Skeletal muscle satellite cell (primary cell): ENCODE data around the gene TMEM245.
A peak's percentile ranks its signal among the peaks of the same experiment; 100 is the strongest.

Experiments used
- H3K27me3 ChIP-seq: 2 replicates; pipeline ENCODE4 v1.7.0; 2013; ENCODE audit warnings: low read length; ENCODE audit not compliant: control insufficient read depth, insufficient read depth
- H3K36me3 ChIP-seq: 2 replicates; pipeline ENCODE4 v1.7.0; 2013; ENCODE audit warnings: mild to moderate bottlenecking, control low read depth, low read length; ENCODE audit not compliant: insufficient read depth
- H3K4me1 ChIP-seq: 2 replicates; pipeline ENCODE4 v1.7.0; 2013; ENCODE audit warnings: low read length; ENCODE audit not compliant: control insufficient read depth, insufficient read depth
- H3K4me2 ChIP-seq: 2 replicates; pipeline ENCODE4 v1.7.0; 2013; ENCODE audit warnings: mild to moderate bottlenecking, low read length
- H3K4me3 ChIP-seq: 2 replicates; pipeline ENCODE4 v1.7.0; 2013; ENCODE audit warnings: low read length
- H3K9ac ChIP-seq: 2 replicates; pipeline ENCODE4 v1.7.0; 2013; ENCODE audit warnings: mild to moderate bottlenecking, low read depth, low read length, moderate library complexity
- H3K9me3 ChIP-seq: replicated peaks from 2 replicates; pipeline ENCODE4 v1.7.0; 2013; ENCODE audit warnings: mild to moderate bottlenecking, control low read depth, low read length

Gene TMEM245

DNA sequence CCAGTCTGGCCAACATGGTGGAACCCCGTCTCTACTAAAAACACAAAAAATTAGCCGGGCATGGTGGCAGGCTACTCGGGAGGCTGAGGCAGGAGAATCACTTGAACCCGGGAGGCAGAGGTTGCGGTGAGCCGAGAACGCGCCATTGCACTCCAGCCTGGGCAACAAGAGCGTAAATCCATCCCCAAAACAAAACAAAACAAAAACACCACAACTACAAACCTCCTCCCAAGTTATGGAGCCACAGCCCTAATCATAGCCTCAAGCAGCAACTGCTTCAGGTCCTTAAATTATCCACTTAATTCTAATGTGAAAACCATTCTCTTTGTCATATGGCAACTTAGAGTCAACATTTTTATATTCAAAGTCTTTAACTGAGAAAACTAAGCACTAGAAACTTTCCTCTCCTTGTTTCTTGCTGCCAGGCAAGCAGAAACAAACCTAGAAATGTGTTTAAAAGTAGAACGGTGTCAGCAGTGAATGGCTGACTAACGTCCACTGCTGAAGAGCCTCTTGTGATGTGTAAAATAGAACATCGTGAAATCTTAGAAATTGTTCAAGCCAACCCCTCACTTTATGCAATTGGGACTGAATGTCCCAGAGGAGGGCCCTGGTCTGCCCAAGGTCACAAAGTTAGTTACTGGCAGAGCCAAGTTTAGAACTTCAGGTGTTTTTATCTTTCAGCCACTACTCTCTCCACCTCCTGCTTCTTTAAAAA lies 5.7 kb downstream of the TMEM245 start:
- no peaks in the 10 kb centered on the region for H3K36me3 ChIP-seq
- peaks cover 71% of the 10 kb centered on the region for H3K4me1 ChIP-seq
- no peaks in the 10 kb centered on the region for H3K9me3 ChIP-seq
- H3K9ac ChIP-seq: no peak overlapping the region
- H3K4me3 ChIP-seq: no peak overlapping the region
- H3K27me3 ChIP-seq: no peaks in the 10 kb centered on the region
- H3K4me2 ChIP-seq: peak overlapping the region; percentile 42

DNA sequence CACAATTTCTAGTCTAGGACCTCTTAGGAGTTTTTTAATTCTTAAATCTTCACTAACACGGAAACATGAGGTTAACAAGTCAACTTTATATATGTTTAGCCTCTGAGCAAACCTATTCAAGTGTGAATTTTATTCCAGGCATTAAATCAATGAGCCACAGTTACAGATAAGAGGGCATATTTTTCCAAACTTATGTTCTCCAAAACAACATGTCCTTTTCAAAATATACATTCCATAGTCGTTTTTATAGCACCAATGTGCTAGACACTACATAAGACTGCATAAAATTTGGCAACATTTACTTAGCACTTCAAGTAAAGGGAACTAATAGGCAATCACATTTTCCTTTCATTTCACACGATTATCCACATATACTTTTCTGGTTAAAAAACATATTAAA lies 6.5 kb downstream of the TMEM245 start:
- Histone ChIP-seq H3K4me2 (no peak overlapping the region), H3K27me3 (no peaks in the 10 kb centered on the region), H3K36me3 (no peaks in the 10 kb centered on the region), H3K9me3 (no peaks in the 10 kb centered on the region), H3K9ac (no peak overlapping the region), H3K4me3 (no peak overlapping the region), H3K4me1 (peaks cover 76% of the 10 kb centered on the region)

DNA sequence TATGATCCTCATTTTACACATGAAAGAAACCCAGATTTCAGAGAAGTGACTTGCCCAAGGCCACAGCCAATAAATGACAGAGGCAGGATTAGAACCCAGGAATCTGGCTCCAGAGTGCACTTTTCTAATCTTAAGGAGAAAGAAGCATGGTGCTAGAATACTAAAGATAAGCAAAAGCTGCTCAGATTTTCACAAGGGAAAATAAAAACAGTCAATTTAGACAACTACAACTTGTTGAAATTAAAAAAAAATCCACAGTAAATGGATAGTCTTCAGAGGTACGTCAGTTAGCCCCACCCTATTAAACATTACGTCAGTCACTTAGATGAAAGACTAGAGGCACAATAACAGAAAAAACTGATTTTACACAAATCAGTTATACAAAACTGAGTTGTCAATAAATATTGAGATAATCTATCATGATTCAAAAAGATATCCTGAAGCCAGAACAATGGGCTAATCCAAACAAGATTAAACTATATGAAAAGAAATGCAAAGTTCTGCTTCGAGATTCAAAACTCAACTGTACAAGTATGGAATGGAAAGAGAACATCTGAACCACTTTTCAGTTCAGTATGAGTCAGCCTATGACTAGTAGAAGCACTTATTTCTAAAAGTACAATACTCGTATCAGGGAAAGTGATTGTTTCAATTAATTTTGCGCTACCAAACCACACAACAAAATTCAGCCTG lies 9.3 kb downstream of the TMEM245 start:
- Histone ChIP-seq H3K36me3 (no peaks in the 10 kb centered on the region), H3K9ac (peak overlapping the region; percentile 70), H3K4me1 (peaks cover 70% of the 10 kb centered on the region), H3K4me3 (peak overlapping the region; percentile 57), H3K4me2 (peak overlapping the region; percentile 81), H3K9me3 (no peaks in the 10 kb centered on the region), H3K27me3 (no peaks in the 10 kb centered on the region)

DNA sequence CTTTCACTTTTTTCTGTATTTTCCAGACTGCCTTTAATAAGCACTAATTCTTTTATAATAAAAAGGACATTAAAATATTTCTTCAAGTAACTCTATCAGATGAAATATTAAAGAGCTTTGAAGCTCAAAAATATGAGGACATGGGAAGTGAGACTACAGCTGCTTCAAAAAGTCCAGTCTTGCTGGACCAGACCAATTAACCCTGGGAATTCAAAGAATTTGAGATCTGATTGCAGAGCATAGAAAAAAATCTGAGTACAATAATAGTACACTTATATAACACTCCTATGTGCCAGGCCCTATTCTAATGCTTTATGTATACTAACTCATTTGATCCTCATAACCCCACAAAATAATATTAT lies 9.8 kb downstream of the TMEM245 start:
- no peaks in the 10 kb centered on the region for H3K9me3 ChIP-seq
- peak overlapping the region; percentile 70 for H3K9ac ChIP-seq
- peak overlapping the region; percentile 81 for H3K4me2 ChIP-seq
- peaks cover 66% of the 10 kb centered on the region for H3K4me1 ChIP-seq
- no peaks in the 10 kb centered on the region for H3K27me3 ChIP-seq
- peak overlapping the region; percentile 57 for H3K4me3 ChIP-seq
- H3K36me3 ChIP-seq: peaks cover 5% of the 10 kb centered on the region

DNA sequence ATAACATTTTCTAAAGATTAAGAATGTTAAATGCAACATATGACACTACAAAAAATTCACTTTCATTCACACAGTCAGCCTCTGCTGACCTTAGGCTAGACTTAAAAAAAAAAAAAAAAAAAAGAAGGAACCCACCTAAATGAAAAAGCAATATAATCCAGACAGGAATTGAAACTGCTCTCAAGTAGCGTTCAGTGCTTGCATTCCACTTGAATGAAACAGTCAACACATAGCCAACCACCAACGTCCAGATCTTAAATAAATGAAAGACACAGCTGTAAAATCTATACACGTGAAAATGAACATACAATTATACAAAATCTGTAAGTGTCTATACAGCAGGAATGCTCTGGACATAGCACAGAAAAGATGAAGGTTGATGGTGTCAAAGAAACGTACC lies 11.4 kb downstream of the TMEM245 start:
- H3K4me1 ChIP-seq: peaks cover 50% of the 10 kb centered on the region
- H3K36me3 ChIP-seq: peaks cover 5% of the 10 kb centered on the region
- H3K4me2 ChIP-seq: peak overlapping the region; percentile 81
- H3K9me3 ChIP-seq: no peaks in the 10 kb centered on the region
- peak overlapping the region; percentile 40 for H3K4me3 ChIP-seq
- H3K9ac ChIP-seq: peak overlapping the region; percentile 70
- H3K27me3 ChIP-seq: no peaks in the 10 kb centered on the region

DNA sequence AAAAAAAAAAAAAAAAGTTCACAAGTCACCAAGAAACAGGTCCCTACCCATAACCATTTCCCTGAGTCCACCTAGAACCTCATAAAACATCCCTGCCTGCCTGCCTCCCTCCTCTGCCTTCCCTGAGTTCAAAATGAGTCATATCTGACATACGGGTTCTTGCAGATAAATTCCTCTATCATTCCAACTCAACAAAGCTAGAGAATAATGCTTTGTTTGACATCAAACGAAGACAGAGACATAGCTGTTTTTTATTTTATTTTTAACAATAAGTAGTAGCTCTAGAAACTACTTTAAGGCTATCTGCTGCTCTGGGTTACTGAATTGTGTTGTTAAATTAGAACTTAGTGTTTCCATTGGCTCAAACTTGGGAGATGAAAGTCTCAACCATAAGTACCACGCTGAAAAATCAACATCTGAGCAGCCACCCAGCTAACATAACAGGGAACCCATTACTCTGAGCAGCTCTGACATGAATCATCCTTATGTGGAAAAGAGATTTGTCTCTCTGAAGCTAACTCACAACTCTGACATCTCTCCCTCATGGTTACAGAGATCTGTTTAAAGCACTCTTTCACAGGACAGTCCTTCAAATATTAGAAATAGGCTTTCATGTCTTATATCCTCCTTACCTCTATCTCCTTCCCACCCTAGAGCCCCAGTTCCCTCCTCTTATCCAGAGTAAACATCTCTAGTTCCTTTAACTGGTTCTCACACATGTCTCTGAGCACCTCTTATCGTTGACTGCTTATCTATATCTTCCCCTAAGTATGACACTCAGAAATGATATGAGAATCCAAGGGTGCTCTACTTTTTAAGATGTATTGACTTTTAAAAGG lies 12.1 kb downstream of the TMEM245 start:
- no peaks in the 10 kb centered on the region for H3K9me3 ChIP-seq
- peaks cover 46% of the 10 kb centered on the region for H3K4me1 ChIP-seq
- H3K4me3 ChIP-seq: peak overlapping the region; percentile 40
- H3K9ac ChIP-seq: peak overlapping the region; percentile 70
- H3K27me3 ChIP-seq: no peaks in the 10 kb centered on the region
- H3K36me3 ChIP-seq: peaks cover 5% of the 10 kb centered on the region
- peak overlapping the region; percentile 81 for H3K4me2 ChIP-seq

DNA sequence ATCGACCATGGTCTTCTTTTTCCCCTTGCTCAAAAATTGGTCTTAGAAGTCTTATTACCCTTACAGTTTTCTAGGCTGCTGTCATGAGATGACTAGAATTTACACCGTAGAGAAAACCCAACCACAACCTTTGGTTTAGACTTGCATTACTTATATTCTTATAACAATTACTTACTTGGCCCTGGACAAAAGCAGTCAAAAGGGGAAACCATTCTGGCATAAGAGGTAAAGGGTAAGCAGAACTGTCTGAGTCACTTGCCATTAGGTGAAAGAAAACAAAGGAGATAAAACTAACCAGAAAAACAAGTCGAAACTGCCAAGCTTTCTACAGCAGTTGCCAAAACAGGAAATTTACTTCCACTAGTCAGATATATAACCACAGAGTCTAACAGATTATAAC lies 17.9 kb downstream of the TMEM245 start:
- H3K9me3 ChIP-seq: no peaks in the 10 kb centered on the region
- H3K4me1 ChIP-seq: peaks cover 48% of the 10 kb centered on the region
- no peaks in the 10 kb centered on the region for H3K27me3 ChIP-seq
- H3K36me3 ChIP-seq: peaks cover 5% of the 10 kb centered on the region
- H3K9ac ChIP-seq: no peak overlapping the region
- H3K4me3 ChIP-seq: no peak overlapping the region
- H3K4me2 ChIP-seq: peak overlapping the region; percentile 48

DNA sequence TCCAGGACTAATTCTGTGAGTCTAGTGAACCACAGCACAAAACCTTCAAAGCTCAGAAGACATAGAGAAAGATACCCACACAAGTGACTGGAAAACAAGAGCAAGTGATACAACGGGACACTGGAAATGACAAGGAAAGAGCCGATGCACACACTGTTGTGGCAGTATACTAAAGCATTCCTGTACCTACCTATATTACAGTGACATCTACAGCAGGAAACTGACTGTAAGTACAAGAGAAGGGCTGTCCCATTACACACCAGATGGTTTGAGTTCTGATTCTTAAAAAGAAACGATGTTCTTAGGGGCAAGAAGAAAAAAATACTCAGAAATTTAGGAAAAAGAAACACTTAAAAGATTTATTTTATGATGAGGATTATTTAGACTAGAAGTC lies 18.5 kb downstream of the TMEM245 start:
- no peak overlapping the region for H3K9ac ChIP-seq
- peaks cover 46% of the 10 kb centered on the region for H3K4me1 ChIP-seq
- H3K36me3 ChIP-seq: peaks cover 5% of the 10 kb centered on the region
- H3K27me3 ChIP-seq: no peaks in the 10 kb centered on the region
- H3K4me2 ChIP-seq: no peak overlapping the region
- no peaks in the 10 kb centered on the region for H3K9me3 ChIP-seq
- no peak overlapping the region for H3K4me3 ChIP-seq

DNA sequence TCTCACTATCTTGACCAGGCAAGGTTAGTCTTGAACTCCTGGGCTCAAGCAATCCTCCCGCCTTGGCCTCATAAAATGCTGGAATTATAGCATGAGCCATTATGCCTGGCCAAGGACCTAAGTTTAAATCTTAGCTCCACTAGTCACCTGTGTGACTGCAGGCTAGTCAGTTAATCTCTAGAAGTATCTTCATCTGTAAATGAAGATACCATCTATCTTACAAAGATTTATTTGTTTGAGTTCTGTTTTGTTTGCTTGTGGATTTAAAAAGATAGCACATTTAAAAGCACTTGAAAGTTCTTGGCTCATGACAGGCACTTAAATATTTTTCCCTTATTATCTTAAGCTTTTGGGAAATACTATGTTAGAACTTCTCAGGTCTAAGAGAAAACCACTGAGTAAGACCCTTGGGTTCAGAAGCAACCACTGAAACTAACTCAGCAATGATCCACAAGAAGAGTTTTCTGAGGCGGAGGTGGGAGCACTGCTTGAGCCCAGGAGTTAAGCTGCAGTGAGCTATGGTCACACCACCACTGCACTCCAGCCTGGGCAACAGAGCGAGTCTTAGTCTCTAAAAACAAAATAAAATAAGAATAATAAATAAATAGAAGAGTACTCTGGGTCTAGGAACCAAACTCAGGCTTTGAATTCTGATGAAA lies 19.1 kb downstream of the TMEM245 start:
- peaks cover 5% of the 10 kb centered on the region for H3K36me3 ChIP-seq
- H3K27me3 ChIP-seq: no peaks in the 10 kb centered on the region
- no peak overlapping the region for H3K4me2 ChIP-seq
- H3K4me3 ChIP-seq: no peak overlapping the region
- peaks cover 46% of the 10 kb centered on the region for H3K4me1 ChIP-seq
- no peaks in the 10 kb centered on the region for H3K9me3 ChIP-seq
- H3K9ac ChIP-seq: no peak overlapping the region

DNA sequence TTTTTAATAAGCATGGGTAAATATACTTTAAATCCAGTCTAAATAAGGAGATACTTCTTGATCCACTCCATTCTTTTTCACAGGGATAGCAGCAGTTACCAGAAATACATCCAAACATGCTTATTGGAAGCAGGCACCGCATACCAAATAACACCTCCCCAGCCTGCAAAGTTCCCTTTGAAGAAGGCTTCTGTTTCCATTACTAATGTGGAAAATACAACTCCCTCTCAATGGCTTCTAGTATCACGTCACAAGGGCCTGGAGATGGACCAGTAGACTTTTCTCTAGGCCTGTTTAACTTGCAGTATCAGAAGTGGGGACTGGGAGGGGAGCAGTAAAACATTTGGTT lies 20.8 kb downstream of the TMEM245 start:
- peak overlapping the region; percentile 29 for H3K9ac ChIP-seq
- H3K4me1 ChIP-seq: peaks cover 46% of the 10 kb centered on the region
- peak overlapping the region; percentile 9 for H3K4me3 ChIP-seq

More for the DNA sequence above, 20.8 kb downstream of the TMEM245 start:
- H3K27me3 ChIP-seq: no peaks in the 10 kb centered on the region
- H3K36me3 ChIP-seq: peaks cover 1% of the 10 kb centered on the region
- peak overlapping the region; percentile 61 for H3K4me2 ChIP-seq
- H3K9me3 ChIP-seq: no peaks in the 10 kb centered on the region
